ENCODE results near the gene EMSY. TPM values are rescaled to one million over a fixed set of nuclear protein-coding genes. Genes with fewer than 3 reads are reported as not detected.

Gene EMSY
- total RNA-seq (2022; extraction: Qiagen RNA extraction) = 10.3 to 16.4 TPM (median 12.5 TPM) in 5 replicates

GRCh38 chr11:76444384-76445120, at the start of gene EMSY:
Gene EMSY (plus strand): TSS chr11:76445018. CDS start chr11:76446939, 1,921 bp downstream.

Other genes with a start within 250 kb of the EMSY start
- gene WNT11, start 238.5 kb upstream of the EMSY start, total RNA-seq (2022; extraction: Qiagen RNA extraction) = 0.98 to 2.9 TPM (median 1.8 TPM) in 5 replicates
- gene THAP12, start 63.9 kb upstream of the EMSY start, total RNA-seq (2022; extraction: Qiagen RNA extraction) = 44.3 to 57.7 TPM (median 52.8 TPM) in 5 replicates
- gene GVQW3, start 63.7 kb upstream of the EMSY start, total RNA-seq (2022; extraction: Qiagen RNA extraction) = 0.63 to 1.2 TPM (median 0.96 TPM) in 5 replicates
- 0.15 to 0.51 TPM (median 0.20 TPM) in 5 replicates for gene LRRC32, start 225.7 kb downstream of the EMSY start, total RNA-seq (2022; extraction: Qiagen RNA extraction)